GM12874 (cell line): Measurements from ENCODE around the gene P4HA1.

Experiments
- TF ChIP-seq, protein P1 (sequence below): IDR thresholded peaks from 2 replicates; pipeline ENCODE4 v1.5.1; 2011; ENCODE audit warnings: low read depth, mild to moderate bottlenecking, control low read depth, low read length, moderate library complexity; ENCODE audit not compliant: insufficient read depth

P4HA1 gene

DNA sequence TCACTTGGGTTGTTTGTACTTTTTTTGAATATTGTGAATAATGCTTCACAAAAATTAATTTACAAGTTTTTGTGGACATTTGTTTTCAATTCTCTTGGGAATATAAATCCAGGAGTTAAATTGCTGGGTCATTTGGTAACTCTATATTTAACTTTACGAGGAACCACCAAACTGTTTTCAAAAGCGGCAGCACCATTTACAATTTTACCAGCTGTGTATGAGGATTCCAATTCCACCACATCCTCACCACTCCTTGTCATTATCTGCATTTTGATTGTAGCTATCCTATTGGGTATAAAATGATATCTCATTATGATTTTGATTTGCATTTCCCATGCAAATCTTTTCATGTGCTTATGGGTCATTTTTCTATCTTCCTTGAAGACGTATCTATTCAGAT lies 9.6 kb upstream of the P4HA1 start:
- TF ChIP-seq, protein P1, sequence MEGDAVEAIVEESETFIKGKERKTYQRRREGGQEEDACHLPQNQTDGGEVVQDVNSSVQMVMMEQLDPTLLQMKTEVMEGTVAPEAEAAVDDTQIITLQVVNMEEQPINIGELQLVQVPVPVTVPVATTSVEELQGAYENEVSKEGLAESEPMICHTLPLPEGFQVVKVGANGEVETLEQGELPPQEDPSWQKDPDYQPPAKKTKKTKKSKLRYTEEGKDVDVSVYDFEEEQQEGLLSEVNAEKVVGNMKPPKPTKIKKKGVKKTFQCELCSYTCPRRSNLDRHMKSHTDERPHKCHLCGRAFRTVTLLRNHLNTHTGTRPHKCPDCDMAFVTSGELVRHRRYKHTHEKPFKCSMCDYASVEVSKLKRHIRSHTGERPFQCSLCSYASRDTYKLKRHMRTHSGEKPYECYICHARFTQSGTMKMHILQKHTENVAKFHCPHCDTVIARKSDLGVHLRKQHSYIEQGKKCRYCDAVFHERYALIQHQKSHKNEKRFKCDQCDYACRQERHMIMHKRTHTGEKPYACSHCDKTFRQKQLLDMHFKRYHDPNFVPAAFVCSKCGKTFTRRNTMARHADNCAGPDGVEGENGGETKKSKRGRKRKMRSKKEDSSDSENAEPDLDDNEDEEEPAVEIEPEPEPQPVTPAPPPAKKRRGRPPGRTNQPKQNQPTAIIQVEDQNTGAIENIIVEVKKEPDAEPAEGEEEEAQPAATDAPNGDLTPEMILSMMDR, result no peak

DNA sequence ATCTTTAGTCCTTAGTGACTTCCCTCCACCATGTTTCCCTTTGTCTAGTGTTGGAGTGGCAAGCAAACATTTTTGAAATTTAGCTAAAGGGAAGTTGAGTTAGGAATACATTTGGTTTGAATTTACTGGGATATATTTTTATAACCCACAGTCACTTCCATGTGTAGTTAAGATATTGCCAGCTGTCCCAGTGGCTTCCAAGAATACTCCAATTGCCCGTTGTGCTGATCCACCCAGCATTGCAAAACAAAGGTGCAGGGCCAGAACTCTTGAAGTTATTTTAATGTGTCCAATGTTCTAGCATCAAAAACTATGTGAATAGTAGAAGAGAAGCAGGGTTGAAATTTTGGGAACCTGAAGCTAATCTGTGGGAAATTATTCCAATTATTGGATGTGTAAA lies 2.5 kb upstream of the P4HA1 start:
- TF ChIP-seq, protein P1, result no peak

DNA sequence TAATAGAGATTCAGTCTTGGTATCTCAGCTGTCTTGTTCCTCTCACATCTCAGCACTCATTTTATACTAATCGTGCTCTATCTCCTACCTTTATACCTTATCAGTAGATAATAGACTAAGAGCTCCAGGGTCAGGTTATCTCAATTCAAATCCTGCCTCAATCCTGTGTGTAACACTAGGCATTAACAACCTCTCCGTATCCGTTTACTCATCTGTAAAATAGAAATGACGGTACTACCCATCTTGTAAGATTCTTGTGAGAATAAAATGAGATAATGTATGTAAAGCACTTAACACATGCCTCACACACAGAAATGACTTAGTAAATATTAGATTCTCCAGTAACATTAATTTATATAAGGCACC lies 622 bp upstream of the P4HA1 start:
- TF ChIP-seq, protein P1, result no peak

DNA sequence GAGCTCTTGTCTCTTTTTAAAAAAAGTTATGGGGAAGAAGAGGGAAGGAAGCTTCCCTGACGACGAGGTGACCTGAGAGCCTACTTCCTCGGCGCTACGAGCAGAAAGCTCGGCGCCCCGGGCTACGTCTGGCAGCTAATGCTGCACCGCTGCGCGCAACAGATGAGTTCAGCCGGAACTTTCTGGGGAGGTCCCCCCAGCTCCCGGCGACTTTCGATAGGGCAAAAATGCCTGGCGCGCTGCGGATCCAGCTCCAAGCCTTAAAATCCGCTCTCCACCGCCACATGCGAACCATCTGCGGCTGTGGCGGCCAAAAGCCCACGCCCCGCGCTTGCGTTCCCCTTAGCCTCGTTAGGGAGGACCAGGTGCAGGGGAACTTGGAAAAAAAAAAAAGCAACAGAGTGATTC lies 621 bp downstream of the P4HA1 start:
- TF ChIP-seq, protein P1, result no peak

DNA sequence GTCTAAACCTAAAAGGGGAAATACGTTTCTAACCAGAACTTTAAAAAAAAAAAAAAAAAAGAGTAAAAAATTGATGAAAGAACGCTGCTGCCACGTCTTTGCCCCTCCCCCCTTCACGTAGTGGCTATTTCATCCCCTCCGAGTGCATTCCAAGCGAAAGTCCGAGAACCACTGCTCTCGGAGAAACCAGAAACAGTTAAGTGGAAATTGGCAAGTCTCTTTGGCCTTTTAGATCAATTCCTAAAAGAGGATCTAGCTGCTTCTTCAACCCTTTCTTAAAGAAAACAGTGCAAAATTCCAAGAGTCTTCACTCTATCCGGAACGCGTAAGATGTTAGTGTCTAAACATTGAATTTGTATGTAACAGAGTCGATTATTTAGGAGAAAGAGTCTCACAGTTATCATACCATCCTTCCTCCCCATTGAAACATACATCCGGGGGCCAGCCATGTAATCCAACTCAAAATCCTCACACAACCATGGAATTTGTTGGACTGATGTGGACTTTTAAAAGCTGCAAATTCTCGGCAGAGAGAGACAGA lies 1.1 kb downstream of the P4HA1 start:
- TF ChIP-seq, protein P1, result no peak

DNA sequence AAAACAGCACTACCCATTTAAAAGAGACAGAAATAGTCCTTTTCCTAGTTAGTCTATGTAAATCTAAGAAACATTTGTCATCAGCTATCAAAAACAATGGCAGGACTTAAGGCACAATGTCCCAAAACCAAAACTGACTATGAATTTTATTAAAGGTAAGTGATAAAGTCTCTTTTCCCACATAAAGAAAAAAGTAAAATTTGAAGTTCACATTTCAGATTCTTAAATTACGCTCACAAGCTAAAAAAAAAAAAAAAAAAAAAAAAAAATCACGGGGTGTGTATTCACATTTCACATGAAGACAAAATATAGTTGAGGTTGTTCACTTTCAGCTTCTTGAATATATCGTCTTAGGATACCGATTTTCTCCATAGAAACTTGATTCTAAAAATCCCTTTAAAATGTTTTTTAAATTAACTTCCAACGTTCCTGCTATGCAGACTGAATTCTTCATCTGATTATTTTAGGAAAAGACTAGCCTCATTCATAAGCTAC lies 1.6 kb downstream of the P4HA1 start:
- TF ChIP-seq, protein P1, result no peak

DNA sequence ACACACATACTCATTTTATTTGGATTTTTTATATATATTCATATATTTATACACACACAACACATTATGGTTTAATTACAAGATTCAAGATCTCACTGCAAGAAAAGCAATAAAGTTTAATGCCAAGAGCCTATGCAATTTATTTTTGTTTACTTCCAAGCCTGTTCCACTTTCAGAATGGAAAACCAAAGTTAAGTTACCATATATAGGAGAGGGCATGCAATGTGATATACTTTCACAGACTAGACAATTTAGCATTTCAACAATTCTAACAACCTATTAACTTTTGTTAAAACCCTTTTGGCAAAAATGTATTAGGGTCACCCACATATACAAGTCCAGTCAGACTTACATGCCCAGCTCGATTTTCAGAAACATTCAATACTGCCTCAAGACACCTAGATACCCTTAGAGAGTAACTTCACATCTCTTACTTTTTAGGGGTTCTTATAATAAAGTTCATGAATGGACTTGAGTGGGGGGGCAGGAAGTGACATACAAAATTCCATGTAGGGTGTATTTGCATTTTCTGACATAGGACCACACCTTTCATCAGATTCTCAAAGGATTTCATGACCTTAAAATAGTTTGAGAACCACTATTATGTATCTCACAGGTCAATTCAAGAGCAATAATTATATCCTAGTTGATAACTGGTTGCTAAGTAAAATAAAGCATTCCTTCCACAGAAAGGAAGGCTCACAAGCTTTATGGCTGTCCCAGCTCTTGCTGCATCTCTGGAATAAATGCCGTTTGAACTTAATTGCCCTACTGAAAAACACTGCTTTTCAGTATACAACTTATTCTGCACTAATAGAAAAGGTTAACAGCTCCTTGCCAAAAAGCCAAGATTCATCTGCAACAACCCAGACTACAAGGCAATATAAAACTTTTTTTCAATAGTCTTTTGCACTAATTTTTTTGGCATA lies 2.5 kb downstream of the P4HA1 start:
- TF ChIP-seq, protein P1, result no peak
